Measurements from ENCODE around the gene ARHGAP31. TPM values are rescaled to one million over a fixed set of nuclear protein-coding genes. Genes with fewer than 3 reads are reported as not detected.

Gene ARHGAP31
- total and polyA plus RNA-seq, 2 of the 8 experiments (the other 6 are each of a cell fraction or from before 2014, with no cell fraction given), result 1.1 to 7.6 TPM

DNA sequence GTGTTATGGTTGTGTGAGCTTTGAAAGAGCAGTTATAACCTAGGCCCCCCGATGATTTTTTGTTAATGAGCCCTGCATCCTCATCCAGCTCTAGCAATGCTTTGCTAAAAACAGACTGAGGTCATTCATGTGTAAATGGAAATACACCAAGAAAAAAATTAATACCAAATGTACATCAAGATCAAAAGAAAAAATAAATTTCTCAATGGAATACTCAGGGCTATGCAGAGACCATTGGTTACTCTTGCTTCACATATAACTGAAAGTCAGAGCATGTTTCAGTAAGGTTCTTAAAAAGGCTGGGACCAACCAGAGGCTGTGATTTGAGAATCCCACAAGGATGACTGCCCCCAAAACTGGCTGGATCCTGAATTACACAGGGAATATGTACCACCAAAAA lies 48.0 kb downstream of the ARHGAP31 start (continued):
- TF ChIP-seq CHD7 (IDR thresholded peaks at IDR 0.05; ENCODE audit: insufficient replicate concordance, low read length), result no peak
- TF ChIP-seq CEBPB (IDR thresholded peaks at IDR 0.05; ENCODE audit: low read depth, low read length), result no peak
- TF ChIP-seq SAP30 (IDR thresholded peaks at IDR 0.05; ENCODE audit: insufficient read depth, insufficient replicate concordance, low read length), result no peak
- no peak for TF ChIP-seq MAX (IDR thresholded peaks at IDR 0.05)
- no peak for TF ChIP-seq ASH2L (IDR thresholded peaks at IDR 0.05; ENCODE audit: low read length)

Measured in H1 (cell line).